Sciatic nerve (tissue), 2 donors: ENCODE measurements around the gene WDR73. TPM values are rescaled to one million over a fixed set of nuclear protein-coding genes. Genes with fewer than 3 reads are reported as not detected.
"Not testable (repeated sequence)": the region's sequence is repeated elsewhere in the genome, so short reads cannot be mapped to it uniquely, and the experiment has no call there.

ENCODE experiments used
- ATAC-seq: fragments of 200-7000 bp; cut with Tn5 transposase; one replicate; pipeline ENCODE4 v1.9.1; 2020; ENCODE audit warnings: mild to moderate bottlenecking, moderate library complexity
- DNase-seq: peaks from one replicate; pipeline ENCODE4 v3.0.0-alpha.2; 2020; ENCODE audit warnings: low spot score
- intact Hi-C: fragments of 100-400 bp; cut with DNase I; formaldehyde crosslinking; loops from one replicate; pipeline ENCODE4 v1.14.2; 2022
- total RNA-seq: library from RNA; stranded (reverse); fragmentation: NEBNext Ultra II Directional; extraction: Animal tissue kit (Norgen Biotek cat#: 25700); gene quantifications from one replicate; pipeline ENCODE4 v1.2.1, GENCODE V29; 2021
- donor health status: DM: no; HTN: no; CAD: no.
- donor health status: DM: no; HTN: no; CAD: no.

The WDR73 gene
- total RNA-seq: 29.5 TPM

DNA sequence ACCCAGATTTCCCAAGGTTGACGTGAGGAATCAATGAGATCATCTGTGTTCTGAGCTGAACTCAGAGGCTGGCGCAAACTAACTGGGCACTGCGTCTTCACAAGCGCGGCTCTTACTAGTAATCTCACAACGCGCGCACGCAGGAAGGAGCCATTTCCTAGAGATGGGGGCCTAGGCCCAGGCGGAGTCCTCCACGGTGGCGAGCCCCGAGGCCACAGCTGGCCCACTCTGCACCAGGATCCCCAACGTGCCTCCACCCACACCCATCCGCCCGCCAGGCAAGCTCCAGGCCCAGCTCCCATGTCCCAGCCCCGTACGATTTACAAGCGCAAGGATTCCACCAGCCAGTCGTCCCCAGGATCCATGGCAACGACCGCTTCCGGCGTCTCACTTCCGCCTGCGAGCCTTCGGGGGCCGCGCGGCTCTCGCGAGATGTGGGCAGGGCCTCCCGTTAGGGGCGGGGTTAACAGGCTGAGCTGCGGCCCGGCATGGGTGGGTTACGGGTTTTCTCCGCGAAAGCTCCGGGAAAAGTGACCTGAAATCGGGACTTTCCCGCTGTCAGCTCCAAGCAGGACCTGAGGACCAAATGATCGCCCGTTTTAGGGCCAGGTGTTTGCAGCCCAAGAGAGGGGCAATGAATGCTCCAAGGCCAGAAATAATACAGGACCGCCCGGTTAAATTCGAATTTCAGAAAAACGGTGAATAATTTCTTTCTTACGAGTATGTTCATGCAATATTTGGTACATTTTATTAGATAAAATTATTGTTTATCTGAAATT lies at the start of gene WDR73:
WDR73 (minus strand) TSS at position 374 of the 779 bp plus-strand sequence; CDS start at position 365, 9 bp downstream.
- intact Hi-C loops: no loop called here

DNA sequence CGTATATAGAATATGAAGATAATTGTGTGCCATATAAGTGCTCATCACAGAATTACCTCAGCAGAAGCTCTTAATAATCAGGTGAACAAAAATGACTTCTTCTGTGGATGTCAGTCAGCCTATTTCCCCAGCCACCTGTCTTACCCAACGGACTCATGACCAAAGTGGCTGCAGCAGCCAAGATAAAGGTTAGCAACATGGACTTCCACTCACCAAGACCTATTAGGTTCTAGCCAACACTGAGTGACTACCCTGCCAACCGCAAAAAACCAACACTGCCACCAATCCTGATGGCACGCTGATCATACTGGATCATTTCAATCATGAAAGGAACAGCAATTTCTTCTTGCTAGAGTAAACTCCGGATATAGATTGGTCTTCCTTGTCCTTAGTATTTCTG lies 49.7 kb upstream of the WDR73 start:
- no peak for ATAC-seq
- DNase-seq: no peak
- intact Hi-C loops: no loop called here

More for the DNA sequence above, at the start of gene WDR73:
- DNase-seq (peak; percentile 99), ATAC-seq (peak; percentile 98)

DNA sequence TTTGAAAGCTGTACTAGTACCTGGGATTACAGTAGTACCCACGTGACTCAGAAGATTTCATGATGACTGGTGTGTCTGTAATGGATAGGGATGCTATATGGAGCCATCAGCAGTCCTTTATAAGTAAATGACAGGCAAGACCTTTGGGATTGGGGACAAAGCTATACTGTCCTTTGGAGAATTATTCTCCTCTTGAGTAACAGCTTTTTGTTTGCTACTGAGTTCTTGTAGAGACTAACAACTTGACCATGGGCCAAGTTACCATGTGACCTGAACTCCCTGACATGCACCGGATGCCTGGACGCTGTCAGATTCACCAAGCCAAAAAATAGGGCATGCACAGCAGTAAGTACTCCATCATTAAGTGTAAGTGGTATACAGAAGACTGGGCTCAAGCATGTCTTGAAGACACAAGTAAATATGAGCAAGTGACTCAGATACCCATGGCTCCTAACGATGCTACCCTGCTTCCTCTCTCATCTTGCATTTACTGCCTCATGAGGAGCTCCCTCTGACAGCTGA lies 48.9 kb upstream of the WDR73 start:
- peak; percentile 64 for DNase-seq
- intact Hi-C loops: no loop called here
- ATAC-seq: peak; percentile 81

DNA sequence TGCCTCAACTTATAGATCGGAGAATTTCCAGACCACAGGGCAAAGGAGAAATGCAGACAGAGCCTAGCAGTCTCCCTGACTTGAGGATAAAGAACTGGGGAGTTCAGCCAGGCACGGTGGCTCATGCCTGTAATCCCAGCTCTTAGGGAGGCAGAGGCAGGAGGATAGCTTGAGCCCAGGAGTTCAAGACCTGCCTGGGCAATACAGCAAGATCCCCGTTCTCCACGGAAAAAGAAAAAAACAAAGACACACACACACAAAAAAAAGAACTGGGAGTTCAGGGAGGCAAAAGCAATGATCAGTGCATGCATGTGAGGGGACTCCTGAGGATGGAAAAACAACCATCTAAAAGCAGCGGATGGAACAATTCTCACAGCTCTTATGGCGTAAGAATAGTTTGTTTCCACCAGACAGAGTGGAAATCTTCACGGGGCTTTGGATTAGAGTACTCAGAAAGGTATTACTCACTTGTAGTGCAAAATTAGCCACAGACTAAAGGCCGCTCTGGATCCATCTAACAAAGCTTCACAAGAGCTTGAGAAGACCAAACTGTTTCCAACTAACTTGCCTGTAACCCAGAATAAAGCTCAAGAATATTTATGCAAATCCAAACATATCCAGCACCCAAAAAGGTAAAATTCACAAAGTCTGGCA lies 45.6 kb upstream of the WDR73 start:
- intact Hi-C loops: no loop called here
- no peak for ATAC-seq

DNA sequence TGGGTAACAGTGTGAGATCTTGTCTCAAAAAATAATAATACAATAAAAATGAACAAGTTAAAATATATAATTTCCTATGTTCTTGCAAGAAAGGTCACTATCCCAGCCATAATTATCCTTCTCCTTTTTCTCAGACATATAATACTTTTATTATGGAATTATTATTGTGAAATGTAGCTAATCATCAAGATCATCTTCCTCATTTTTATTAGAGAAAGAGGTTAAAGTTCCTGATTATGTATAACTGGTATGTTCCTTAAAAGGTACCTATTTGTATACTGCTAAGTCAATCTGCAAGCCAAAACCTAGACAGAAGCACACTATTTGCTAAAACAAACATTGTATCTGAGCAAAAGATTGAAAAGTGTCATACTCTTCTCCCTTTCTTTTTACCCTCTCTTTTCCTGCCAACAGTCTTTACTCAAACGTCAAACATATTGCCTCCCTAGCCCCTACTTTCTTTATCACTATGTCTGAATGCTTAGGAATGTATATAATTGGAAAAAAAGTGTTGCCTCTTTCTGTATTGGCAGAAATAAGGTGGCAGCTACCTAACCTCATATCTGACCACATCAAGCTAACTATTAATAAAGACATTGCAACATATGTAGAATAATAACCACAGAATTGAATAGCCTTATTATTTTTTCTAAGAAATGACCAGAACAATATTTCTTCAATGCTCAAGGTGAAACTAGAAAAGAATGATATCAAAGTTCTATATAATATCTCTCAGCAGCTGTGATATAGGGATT lies 43.3 kb upstream of the WDR73 start:
- ATAC-seq (no peak), DNase-seq (no peak)
- intact Hi-C loops: no loop called here

More for the DNA sequence above, 45.6 kb upstream of the WDR73 start:
- no peak for DNase-seq

DNA sequence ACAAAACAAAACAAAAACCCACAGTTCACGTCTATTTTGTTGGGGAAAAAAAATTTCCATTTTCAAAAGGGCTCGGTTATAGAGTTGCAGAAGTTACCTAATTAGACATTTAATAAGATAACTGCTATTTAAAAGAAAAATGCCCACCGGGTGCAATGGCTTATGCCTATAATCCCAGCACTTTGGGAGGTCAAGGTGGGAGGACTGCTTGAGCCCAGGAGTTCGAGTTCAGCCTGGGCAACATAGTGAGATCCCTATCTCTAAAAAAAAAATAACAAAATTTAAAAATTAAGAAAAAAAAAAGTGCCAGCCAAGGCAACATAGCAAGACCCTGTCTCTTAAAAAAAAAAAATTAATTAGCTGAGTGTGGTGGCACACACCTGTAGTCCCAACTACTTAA lies 42.7 kb upstream of the WDR73 start:
- DNase-seq (no peak), ATAC-seq (no peak)
- intact Hi-C loops: no loop called here

DNA sequence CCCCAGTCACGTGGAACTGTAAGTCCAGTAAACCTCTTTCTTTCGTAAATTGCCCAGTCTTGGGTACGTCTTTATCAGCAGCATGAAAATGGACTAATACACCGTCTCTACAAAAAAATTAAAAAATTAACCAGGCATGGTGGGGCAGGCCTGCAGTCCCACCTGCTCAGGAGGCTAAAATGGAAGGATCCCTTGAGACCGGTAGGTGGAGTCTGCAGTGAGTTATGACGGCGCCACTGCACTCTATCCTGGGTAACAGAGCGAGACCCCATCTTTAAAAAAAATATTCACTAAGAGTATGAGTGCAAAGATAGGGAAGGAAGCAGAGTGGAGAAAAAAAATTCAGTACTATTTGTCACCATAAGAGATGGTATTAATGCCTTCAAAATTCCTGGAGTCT lies 36.3 kb upstream of the WDR73 start:
- ATAC-seq (no peak), DNase-seq (no peak)
- intact Hi-C loops: no loop called here

DNA sequence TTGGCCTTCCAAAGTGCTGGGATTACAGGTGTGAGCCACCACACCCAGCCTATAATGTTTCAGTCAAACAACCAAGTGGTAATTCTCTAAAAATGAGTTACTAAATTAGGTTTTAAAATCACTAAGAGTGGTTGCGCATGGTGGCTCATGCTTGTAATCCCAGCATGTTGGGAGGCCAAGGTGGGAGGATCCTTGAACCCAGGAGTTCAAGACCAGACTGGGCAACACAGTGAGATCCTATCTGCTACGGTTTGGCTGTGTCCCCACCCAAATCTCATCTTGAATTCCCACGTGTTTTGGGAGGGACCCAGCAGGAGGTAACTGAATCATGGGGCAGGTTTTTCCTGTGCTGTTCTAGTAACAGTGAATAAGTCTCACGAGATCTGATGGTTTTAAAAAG lies 35.8 kb upstream of the WDR73 start:
- intact Hi-C loops: no loop called here
- no peak for ATAC-seq
- DNase-seq: no peak

DNA sequence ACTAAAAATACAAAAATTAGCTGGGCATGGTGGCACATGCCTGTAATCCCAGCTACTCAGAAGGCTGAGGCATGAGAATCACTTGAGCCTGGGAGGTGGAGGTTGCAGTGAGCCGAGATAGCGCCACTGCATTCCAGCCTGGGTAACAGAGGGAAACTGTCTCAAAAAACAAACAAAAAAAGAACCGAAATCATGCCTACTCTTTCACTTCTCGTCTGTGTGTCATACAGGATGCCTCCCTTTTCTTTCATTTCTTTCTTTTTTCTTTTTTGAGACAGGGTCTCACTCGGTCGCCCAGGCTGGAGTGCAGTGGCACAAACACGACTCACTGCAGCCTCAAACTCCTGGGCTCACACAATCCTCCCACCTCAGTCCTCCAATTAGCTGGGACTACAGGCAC lies 32.4 kb upstream of the WDR73 start:
- DNase-seq, intact Hi-C loops, ATAC-seq: not testable (repeated sequence)

DNA sequence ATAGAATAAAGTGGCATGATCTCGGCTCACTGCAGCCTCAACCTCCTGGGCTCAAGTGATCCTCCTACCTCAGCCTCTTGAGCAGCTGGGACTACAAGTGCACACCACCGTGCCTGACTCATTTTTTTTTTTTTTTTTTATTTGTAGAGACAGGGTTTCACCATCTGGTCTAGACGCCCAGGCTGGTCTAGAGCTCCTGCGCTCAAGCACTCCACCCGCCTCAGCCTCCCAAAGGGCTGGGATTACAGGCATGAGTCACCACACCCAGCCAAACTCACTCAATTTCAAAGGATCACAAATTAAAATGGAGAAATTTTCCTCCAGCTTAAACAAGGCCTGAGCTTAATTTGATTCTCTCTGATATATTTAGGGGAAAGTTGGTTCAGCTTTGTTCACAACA lies 31.2 kb upstream of the WDR73 start:
- intact Hi-C loops: no loop called here
- DNase-seq: no peak

DNA sequence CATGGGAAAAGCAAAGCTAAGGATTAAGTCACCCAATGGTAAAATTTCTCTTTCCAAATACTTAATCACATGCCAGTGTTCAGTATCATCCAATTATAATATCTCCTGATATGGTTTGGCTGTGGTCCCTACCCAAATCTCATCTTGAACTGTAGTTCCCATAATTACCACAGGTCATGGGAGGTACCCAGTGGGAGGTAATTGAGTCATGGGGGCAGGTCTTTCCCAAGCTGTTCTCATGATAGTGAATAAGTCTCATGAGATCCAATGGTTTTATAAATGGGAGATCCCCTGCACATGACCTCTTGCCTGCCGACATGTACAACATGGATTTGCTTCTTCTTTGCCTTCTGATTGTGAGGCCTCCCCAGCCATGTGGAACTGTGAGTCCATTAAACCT lies 30.0 kb upstream of the WDR73 start:
- ATAC-seq: no peak
- intact Hi-C loops: no loop called here

More for the DNA sequence above, 31.2 kb upstream of the WDR73 start:
- peak; percentile 89 for ATAC-seq

DNA sequence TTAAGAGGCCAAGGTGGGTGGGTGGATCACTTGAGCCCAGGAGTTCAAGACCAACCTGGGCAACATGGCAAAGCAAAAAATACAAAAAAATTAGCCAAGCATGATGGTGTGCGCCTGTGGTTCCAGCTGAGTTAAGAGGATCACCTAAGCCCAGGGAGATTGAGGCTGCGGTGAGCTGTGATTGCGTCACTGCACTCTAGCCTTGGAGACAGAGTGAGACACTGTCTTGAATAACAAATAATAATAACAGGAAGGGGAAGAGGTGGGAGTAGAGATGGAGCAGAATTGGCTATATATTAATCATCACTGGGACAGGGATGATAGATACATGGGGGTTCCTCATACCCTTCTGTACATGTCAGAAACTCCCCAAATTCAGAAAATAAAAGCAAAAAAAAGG lies 27.7 kb upstream of the WDR73 start:
- DNase-seq (no peak), ATAC-seq (no peak)
- intact Hi-C loops: no loop called here

More for the DNA sequence above, 30.0 kb upstream of the WDR73 start:
- no peak for DNase-seq

DNA sequence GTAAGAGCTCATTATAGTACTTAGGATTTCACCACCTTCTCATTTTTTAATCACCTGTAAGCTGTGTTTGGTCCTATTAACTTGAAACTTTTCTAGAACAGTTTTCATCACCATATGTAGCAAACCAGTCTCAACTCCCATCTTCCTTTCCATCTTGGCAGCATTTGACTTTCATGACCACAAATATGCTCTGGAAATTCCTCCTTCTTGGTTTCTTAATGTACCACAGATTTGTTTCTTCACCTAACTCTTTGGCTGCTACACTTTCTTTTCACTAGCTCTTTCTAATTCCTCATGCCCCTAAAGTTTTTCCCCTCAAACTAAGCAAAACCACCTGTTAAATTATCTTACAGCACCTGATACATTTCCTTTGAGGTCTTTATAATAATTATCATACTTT lies 17.1 kb upstream of the WDR73 start:
- intact Hi-C loops: no loop called here
- ATAC-seq (peak; percentile 74), DNase-seq (no peak)

DNA sequence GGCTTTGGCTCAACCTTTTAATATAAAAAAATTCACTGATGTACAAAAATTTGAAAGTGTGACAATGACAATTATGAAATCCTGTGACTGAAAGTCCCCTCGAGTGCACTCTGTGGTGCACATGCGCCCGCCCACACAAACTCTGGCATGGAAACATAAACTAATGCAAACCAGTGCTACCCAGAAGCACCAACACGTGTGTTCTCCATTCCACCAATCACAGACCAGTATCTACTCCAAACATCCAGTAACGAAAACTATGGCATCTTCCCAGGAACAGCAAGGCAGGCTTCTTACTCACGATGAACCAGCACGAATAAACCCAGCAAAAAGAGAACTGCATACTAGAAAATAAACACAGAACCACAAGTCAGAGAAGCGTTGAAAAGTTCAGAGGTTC lies 15.6 kb upstream of the WDR73 start:
- DNase-seq (no peak), ATAC-seq (no peak)
- intact Hi-C loops: no loop called here

DNA sequence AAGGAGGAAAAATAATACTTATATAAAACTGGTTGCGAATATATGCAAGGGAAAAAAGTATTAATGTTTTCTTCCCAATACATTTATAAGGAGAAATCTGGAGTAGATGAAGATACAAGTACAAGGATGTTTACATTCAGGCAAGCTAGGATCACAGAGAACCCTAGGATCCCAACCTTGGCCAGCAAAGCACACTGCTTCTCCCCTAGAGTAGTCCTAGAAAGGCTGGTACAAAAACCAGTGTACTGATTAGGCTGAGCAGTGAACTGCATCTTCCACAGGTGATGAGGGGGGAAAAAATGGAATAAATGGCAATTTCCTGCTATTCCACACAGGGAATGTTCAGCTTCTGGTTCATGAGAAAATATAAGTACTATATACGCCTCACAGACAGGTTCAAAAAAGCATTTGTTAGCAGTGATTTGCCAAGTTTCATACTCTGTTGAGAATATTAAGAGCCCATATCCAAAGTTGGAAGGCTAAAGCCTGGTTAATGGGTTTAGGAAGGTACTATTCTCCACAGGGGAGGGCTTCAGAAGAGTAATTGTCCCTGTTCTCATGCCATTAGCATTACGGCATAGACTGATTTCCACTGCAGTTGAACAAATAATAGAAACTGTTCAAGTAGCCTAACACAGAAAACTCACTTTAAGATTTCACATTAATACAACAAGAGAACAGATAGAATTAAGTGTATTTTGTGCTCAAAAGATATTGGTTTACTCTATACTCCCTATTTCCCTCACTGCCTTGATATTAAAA lies 14.3 kb upstream of the WDR73 start:
- intact Hi-C loops: no loop called here

DNA sequence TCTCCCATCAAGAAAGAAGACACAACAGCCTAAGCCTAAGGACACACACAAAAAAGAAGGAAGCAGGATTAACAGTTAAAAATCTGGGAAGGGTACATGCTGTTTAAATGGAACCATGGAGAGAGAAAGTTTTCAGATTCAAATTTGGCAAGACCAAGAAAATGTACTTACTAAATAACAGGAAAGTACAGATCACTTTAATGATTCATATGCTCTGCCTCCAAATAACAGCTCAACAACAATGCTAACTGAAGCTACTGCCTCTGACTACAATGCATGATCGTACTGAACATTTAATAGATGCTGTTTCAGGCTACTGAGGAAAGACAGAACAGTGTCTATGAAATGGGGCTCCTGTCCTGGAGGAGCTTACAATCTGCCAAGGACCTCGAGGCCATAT lies 12.3 kb upstream of the WDR73 start:
- intact Hi-C loops: no loop called here
- DNase-seq: no peak
- ATAC-seq: no peak

More for the DNA sequence above, 14.3 kb upstream of the WDR73 start:
- no peak for DNase-seq
- no peak for ATAC-seq

DNA sequence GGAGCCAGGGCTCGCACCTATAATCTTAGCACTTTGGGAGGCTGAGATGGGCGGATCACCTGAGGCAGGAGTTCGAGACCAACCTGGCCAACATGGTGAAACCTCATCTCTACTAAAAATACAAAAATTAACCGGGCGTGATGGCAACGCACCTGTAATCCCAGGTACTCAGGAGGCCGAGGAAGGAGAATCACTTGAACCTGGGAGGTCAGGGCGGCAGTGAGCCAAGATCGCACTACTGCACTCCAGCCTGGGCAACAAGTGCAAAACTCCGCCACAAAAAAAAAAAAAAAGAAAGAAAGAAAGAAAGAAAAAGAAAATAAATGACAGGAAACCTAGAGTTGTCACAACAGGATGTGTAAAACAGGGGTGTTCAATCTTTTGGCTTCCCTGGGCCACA lies 6.9 kb upstream of the WDR73 start:
- intact Hi-C loops: no loop called here
- ATAC-seq: no peak
- DNase-seq: no peak

DNA sequence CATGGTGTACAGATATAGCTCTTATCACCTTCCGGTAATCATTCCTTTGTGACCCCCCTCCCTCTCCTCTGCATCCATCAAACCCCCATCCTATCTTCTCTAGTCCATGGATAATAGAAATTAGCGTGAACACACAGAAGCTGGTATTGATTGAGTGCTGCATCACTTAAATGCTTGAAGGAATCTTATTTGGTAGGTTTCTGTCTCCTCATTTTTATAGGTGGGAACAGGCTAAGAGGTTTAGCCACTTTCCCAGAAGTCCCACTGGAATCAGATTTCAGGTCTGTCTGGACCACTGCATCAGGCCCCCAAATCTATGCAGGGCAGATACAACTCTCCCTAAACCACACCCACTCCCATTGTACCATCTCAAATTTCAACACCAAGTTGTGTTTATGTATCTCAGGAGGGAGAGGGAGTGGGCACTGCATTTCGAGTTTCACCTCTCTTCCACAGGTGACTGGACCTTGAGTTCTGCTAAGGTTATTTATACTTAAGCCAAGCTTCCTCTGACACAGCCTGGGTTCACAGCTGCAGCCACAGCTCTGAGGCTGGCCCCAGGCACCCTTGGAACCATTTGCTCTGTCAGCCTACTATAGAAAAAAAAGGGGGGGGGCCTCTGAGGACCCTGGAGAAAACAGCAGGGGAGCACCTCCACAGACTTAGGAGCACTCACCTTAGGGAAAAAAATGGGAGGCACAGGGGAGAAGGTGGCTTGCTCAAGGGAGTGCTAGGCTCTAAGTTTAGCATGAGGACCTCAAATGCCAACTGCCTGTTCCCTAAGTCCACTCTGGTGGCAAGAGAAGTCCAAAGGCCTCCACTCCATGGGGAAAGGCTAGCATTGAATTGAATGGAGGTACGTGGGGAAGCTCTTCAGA lies 6.1 kb upstream of the WDR73 start:
- DNase-seq (no peak), ATAC-seq (no peak)
- intact Hi-C loops: loop anchor here (5.0 kb wide), 1 partner anchor 658 kb away; no protein-coding TSS in a partner anchor
